ENCODE data around the gene SLC25A4.
"Not testable (repeated sequence)": the region's sequence is repeated elsewhere in the genome, so short reads cannot be mapped to it uniquely, and the experiment has no call there.

The SLC25A4 gene

DNA sequence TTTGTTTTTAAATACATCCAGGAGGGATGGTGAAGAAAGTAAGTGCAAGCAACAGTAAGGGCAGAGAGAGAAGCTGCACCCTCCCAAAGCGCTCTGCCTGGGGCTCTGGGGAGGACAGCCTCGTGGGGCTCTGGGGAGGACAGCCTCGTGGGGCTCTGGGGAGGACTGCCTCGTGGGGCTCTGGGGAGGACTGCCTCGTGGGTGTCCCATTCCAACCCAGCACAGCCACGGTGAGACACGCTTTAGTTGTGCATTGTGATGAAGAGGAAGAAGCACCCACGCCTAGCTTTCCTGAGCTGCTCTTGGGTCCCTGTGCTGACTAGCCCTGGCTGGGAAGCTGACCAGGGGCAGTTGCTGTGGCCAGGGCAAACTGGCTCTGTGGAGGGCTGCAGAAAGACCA lies 43.1 kb upstream of the SLC25A4 start:
- no peak overlapping the region for H3K4me3 ChIP-seq (ENCODE audit: low read depth, low read length)
- H3K27me3 ChIP-seq (ENCODE audit: insufficient read depth, low read depth, severe bottlenecking): no peaks in the 10 kb centered on the region
- H3K9me3 ChIP-seq (ENCODE audit: severe bottlenecking): no peaks in the 10 kb centered on the region
- H3K27ac ChIP-seq: no peak overlapping the region
- H3K36me3 ChIP-seq: no peaks in the 10 kb centered on the region
- DNase-seq: no peak
- TF ChIP-seq, protein P1, sequence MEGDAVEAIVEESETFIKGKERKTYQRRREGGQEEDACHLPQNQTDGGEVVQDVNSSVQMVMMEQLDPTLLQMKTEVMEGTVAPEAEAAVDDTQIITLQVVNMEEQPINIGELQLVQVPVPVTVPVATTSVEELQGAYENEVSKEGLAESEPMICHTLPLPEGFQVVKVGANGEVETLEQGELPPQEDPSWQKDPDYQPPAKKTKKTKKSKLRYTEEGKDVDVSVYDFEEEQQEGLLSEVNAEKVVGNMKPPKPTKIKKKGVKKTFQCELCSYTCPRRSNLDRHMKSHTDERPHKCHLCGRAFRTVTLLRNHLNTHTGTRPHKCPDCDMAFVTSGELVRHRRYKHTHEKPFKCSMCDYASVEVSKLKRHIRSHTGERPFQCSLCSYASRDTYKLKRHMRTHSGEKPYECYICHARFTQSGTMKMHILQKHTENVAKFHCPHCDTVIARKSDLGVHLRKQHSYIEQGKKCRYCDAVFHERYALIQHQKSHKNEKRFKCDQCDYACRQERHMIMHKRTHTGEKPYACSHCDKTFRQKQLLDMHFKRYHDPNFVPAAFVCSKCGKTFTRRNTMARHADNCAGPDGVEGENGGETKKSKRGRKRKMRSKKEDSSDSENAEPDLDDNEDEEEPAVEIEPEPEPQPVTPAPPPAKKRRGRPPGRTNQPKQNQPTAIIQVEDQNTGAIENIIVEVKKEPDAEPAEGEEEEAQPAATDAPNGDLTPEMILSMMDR (IDR thresholded peaks at IDR 0.05; ENCODE audit: low read depth, low read length): no peak

DNA sequence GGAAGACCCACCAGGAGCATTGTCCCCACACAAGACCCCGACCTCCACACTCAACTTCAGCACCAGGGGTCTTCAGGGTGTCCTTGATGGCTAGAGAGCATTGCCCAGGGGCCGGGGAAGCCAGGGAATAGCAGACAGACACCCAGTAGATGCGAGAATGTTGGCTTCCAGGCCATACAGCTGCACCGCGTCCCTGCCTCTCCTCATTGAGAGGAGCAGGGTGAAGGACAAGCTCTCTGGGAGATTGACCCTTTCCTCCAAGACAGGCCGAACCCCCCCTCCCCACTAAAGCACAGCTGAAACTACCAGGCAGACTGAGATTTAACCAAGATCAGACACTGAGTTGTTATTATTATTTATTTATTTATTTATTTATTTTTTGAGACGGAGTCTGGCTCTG lies 42.6 kb upstream of the SLC25A4 start:
- H3K4me3 ChIP-seq (ENCODE audit: low read depth, low read length): no peak overlapping the region
- no peak for DNase-seq
- H3K27me3 ChIP-seq (ENCODE audit: insufficient read depth, low read depth, severe bottlenecking): no peaks in the 10 kb centered on the region
- TF ChIP-seq, protein P1 (IDR thresholded peaks at IDR 0.05; ENCODE audit: low read depth, low read length): no peak
- no peaks in the 10 kb centered on the region for H3K9me3 ChIP-seq (ENCODE audit: severe bottlenecking)
- H3K27ac ChIP-seq: no peak overlapping the region
- no peaks in the 10 kb centered on the region for H3K36me3 ChIP-seq

DNA sequence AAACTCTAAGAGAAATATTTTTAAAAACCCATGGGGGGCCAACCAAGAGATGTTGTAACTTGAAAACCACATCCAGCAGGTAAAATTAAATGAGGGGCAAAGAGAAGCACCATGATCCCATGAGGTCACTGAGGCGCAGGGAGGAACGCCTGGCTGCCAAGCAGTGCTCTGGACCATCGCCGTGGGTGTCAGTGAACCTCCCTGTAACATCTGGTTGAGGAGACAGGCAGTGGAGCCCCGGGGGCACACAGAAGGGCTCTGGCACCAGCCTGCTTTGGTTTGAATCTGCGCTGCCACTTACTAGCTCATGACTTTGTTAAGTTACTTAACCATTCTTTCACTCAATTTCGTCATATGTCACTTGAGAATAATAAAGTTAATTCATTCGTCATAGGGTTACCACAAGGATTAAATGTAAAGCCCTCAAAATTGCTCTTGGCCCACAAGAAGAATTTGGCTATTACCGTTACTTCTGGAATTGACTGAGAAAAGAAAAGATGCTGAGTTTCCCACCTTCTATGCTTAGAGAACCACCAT lies 41.6 kb upstream of the SLC25A4 start:
- DNase-seq: no peak
- Histone ChIP-seq H3K36me3 (no peaks in the 10 kb centered on the region), H3K27ac (no peak overlapping the region), H3K4me3 (ENCODE audit: low read depth, low read length) (no peak overlapping the region), H3K9me3 (ENCODE audit: severe bottlenecking) (no peaks in the 10 kb centered on the region), H3K27me3 (ENCODE audit: insufficient read depth, low read depth, severe bottlenecking) (no peaks in the 10 kb centered on the region)
- TF ChIP-seq, protein P1 (IDR thresholded peaks at IDR 0.05; ENCODE audit: low read depth, low read length): no peak

DNA sequence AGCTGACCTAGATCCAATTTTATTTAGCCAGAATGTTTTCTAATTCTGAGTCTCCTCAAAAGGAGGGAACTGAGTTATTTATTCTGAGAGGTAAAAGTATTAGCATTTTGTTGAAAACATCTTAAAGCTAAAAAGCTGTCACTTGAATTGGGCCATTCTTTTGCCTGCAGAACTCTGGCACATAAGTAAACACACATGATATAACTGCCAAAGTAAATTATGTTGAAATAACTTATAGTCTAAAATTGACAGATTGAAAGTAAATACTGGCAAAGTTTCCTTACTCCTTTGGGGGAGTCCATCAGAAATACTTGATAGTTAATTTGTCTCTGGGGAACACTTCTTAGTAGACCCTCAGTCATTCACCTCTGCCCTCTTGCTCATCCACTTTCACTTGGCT lies 38.3 kb upstream of the SLC25A4 start:
- no peak overlapping the region for H3K4me3 ChIP-seq (ENCODE audit: low read depth, low read length)
- H3K36me3 ChIP-seq: no peaks in the 10 kb centered on the region
- TF ChIP-seq, protein P1 (IDR thresholded peaks at IDR 0.05; ENCODE audit: low read depth, low read length): no peak
- no peak for DNase-seq
- no peaks in the 10 kb centered on the region for H3K9me3 ChIP-seq (ENCODE audit: severe bottlenecking)
- H3K27ac ChIP-seq: no peak overlapping the region
- H3K27me3 ChIP-seq (ENCODE audit: insufficient read depth, low read depth, severe bottlenecking): no peaks in the 10 kb centered on the region

DNA sequence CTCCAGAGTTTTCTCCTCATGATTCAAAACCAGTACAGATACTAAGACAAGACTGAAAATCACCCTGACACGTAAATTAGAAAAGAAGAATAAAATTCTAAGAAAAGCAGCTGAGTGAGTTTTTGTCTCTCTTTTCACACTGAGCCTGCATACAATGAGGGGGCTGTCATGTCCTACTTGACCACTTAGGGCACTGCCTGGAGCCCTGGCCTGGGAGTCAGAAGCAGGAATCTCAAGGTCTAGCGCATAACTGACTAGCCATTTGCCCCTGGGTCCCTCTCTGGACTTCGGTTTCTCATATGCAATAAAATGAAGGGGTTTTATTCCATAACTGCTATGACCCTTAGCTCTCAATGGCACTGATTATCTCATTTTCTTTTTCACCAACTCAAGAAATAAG lies 36.7 kb upstream of the SLC25A4 start:
- DNase-seq: no peak
- Histone ChIP-seq H3K4me3 (ENCODE audit: low read depth, low read length) (no peak overlapping the region), H3K9me3 (ENCODE audit: severe bottlenecking) (no peaks in the 10 kb centered on the region), H3K27me3 (ENCODE audit: insufficient read depth, low read depth, severe bottlenecking) (no peaks in the 10 kb centered on the region), H3K36me3 (no peaks in the 10 kb centered on the region), H3K27ac (no peak overlapping the region)
- TF ChIP-seq, protein P1 (IDR thresholded peaks at IDR 0.05; ENCODE audit: low read depth, low read length): no peak

DNA sequence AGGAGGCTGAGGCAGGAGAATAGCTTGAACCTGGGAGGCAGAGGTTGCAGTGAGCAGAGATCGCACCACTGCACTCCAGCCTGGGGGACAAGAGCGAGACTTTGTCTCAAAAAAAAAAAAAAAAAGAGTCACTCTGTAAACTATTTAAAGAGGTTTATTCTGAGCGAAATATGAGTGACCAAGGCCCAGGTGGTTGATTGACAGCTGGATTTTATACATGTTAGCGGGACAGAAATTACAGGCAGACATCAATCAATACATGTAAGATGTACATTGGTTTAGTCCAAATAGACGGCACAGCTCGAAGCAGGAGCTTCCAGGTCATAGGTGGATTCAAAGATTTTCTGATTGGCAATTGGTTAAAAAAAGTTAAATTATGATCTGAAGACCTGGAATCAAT lies 35.5 kb upstream of the SLC25A4 start:
- H3K27me3 ChIP-seq (ENCODE audit: insufficient read depth, low read depth, severe bottlenecking); DNase-seq; H3K36me3 ChIP-seq; H3K9me3 ChIP-seq (ENCODE audit: severe bottlenecking); H3K27ac ChIP-seq; H3K4me3 ChIP-seq (ENCODE audit: low read depth, low read length): not testable (repeated sequence)
